Measurements from ENCODE around the gene AP3M1.

- TF ChIP-seq CTCF (conservative IDR thresholded peaks at IDR 0.05 in 1 of 2, IDR thresholded peaks at IDR 0.05 in 1 of 2; ENCODE audit: low read depth in 1 of 2, low read length in 2 of 2) (no peak), EZH2 (IDR thresholded peaks at IDR 0.05; ENCODE audit: low read length, missing control alignments) (no peak)
Observed at GRCh38 chr10:74121368-74121767, 29.3 kb downstream of the AP3M1 start.
